ENCODE data around the gene CCL2. TPM values are rescaled to one million over a fixed set of nuclear protein-coding genes. Genes with fewer than 3 reads are reported as not detected.

CCL2 gene
- total RNA-seq, 2 experiments from 2014 or later: 6.9 to 9.4 TPM

- POLR2A ChIA-PET: no interaction called here
- no peaks in the 10 kb centered on the region for H3K36me3 Mint-ChIP-seq
- ATAC-seq (ENCODE audit: low read depth) (no peak), DNase-seq (no peak)
- no peak overlapping the region for H3K27ac Mint-ChIP-seq
- no peaks in the 10 kb centered on the region for H3K9me3 Mint-ChIP-seq
- H3K4me1 Mint-ChIP-seq: no peaks in the 10 kb centered on the region
- peaks cover 9% of the 10 kb centered on the region for H3K27me3 Mint-ChIP-seq
- no peak overlapping the region for H3K4me3 Mint-ChIP-seq
These were observed 8.2 kb upstream of the CCL2 start for GRCh38 chr17:34246881-34247280.

- Mint-ChIP-seq H3K4me1 (no peaks in the 10 kb centered on the region), H3K36me3 (no peaks in the 10 kb centered on the region), H3K4me3 (no peak overlapping the region), H3K9me3 (no peaks in the 10 kb centered on the region), H3K27me3 (peaks cover 13% of the 10 kb centered on the region), H3K27ac (no peak overlapping the region)
- DNase-seq: no peak
- no peak for ATAC-seq (ENCODE audit: low read depth)
- POLR2A ChIA-PET: no interaction called here
These were observed 6.5 kb upstream of the CCL2 start for GRCh38 chr17:34248511-34249024.

- H3K27ac Mint-ChIP-seq: no peak overlapping the region
- POLR2A ChIA-PET: no interaction called here
- no peaks in the 10 kb centered on the region for H3K9me3 Mint-ChIP-seq
- H3K4me3 Mint-ChIP-seq: no peak overlapping the region
- DNase-seq (no peak), ATAC-seq (ENCODE audit: low read depth) (no peak)
- no peaks in the 10 kb centered on the region for H3K4me1 Mint-ChIP-seq
- peaks cover 16% of the 10 kb centered on the region for H3K27me3 Mint-ChIP-seq
- no peaks in the 10 kb centered on the region for H3K36me3 Mint-ChIP-seq
These were observed 6.0 kb upstream of the CCL2 start for GRCh38 chr17:34249061-34249460.

DNA sequence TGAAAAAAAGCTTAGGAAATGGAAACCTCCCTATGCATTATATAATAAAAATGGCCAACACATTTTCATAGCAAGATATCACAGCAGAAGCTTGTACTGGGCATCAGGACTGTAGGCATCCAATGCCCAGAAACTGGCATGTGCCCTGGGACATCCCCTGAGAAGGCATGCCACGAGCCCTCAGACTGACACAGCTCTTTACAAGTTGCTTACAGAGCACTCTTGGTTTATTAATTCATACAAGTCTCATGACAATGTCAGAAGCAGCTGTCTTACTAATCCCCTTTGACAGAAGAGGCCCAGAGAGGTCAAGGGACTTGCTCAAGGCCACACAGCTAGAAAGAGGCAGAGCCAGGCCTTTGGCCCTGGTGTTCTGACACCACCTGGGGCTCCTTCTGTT lies 5.6 kb upstream of the CCL2 start:
- DNase-seq (no peak), ATAC-seq (ENCODE audit: low read depth) (no peak)
- Mint-ChIP-seq H3K36me3 (no peaks in the 10 kb centered on the region), H3K27me3 (peaks cover 17% of the 10 kb centered on the region), H3K9me3 (no peaks in the 10 kb centered on the region), H3K4me1 (no peaks in the 10 kb centered on the region), H3K27ac (no peak overlapping the region), H3K4me3 (no peak overlapping the region)
- POLR2A ChIA-PET: no interaction called here

DNA sequence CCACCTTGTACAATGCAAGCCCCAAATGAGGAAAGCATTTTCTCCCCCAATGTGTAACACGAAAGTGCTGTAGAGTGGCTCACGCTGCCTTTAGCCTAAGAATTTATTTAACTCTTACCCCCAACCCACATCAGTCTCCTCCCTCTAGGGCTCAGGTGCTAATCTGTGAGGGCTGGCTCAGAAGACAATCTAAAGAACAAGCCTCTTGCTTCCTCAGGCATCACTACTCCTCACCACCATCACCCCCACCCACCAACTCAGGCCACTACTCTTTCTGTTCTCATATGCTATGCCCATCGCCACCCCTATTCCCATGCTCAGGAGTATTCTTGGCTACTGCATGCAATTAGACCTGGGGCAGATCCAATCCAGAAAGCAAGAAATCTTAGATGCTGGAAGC lies 3.9 kb upstream of the CCL2 start:
- POLR2A ChIA-PET: no interaction called here
- Mint-ChIP-seq H3K27ac (no peak overlapping the region), H3K9me3 (no peaks in the 10 kb centered on the region), H3K4me3 (no peak overlapping the region), H3K27me3 (peaks cover 21% of the 10 kb centered on the region), H3K4me1 (no peaks in the 10 kb centered on the region), H3K36me3 (no peaks in the 10 kb centered on the region)
- DNase-seq (no peak), ATAC-seq (ENCODE audit: low read depth) (no peak)

DNA sequence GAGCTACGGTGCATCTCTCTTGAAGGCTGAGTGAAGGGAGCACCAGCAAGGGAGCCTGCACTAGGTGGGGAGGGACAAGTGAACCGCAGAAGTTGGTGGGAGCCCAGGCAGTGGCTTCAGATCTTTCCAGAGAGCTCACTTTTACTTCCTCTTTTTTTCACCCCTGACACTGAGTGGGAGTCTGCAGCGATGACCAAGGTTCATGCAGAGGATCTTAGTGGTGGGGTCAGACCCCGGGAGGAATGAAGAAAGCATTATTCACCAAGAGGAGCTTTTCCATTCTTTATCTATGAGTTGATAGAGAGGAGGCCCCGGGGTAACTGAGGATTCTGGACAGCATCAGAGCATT lies 3.0 kb upstream of the CCL2 start:
- H3K4me3 Mint-ChIP-seq: no peak overlapping the region
- H3K9me3 Mint-ChIP-seq: no peaks in the 10 kb centered on the region
- peaks cover 18% of the 10 kb centered on the region for H3K27me3 Mint-ChIP-seq
- H3K36me3 Mint-ChIP-seq: no peaks in the 10 kb centered on the region
- H3K27ac Mint-ChIP-seq: no peak overlapping the region
- H3K4me1 Mint-ChIP-seq: no peaks in the 10 kb centered on the region
- POLR2A ChIA-PET: no interaction called here
- DNase-seq: no peak
- no peak for ATAC-seq (ENCODE audit: low read depth)

DNA sequence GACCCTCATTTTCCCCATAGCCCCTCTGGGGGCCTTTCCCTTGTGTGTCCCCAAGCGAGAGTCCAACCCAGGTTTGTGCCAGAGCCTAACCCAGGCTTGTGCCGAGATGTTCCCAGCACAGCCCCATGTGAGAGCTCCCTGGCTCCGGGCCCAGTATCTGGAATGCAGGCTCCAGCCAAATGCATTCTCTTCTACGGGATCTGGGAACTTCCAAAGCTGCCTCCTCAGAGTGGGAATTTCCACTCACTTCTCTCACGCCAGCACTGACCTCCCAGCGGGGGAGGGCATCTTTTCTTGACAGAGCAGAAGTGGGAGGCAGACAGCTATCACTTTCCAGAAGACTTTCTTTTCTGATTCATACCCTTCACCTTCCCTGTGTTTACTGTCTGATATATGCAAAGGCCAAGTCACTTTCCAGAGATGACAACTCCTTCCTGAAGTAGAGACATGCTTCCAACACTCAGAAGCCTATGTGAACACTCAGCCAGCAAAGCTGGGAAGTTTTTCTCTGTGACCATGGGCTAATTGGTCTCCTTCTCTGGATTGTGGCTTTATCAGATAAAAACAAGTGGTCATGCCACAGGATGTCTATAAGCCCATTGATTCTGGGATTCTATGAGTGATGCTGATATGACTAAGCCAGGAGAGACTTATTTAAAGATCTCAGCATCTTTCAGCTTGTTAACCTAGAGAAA lies 2.5 kb upstream of the CCL2 start:
- ATAC-seq (ENCODE audit: low read depth) (no peak), DNase-seq (no peak)
- Mint-ChIP-seq H3K9me3 (no peaks in the 10 kb centered on the region), H3K4me1 (no peaks in the 10 kb centered on the region), H3K27ac (no peak overlapping the region), H3K36me3 (no peaks in the 10 kb centered on the region), H3K4me3 (no peak overlapping the region), H3K27me3 (peaks cover 21% of the 10 kb centered on the region)
- POLR2A ChIA-PET: no interaction called here

- H3K4me1 Mint-ChIP-seq: no peaks in the 10 kb centered on the region
- POLR2A ChIA-PET: no interaction called here
- H3K27ac Mint-ChIP-seq: no peak overlapping the region
- no peaks in the 10 kb centered on the region for H3K36me3 Mint-ChIP-seq
- H3K9me3 Mint-ChIP-seq: no peaks in the 10 kb centered on the region
- DNase-seq (no peak), ATAC-seq (ENCODE audit: low read depth) (no peak)
- H3K27me3 Mint-ChIP-seq: peaks cover 21% of the 10 kb centered on the region
- no peak overlapping the region for H3K4me3 Mint-ChIP-seq
These were observed 2.0 kb upstream of the CCL2 start for GRCh38 chr17:34253139-34253525.

GRCh38 chr17:34254146-34254545 lies 939 bp upstream of the CCL2 start:
- ATAC-seq (ENCODE audit: low read depth) (no peak), DNase-seq (no peak)
- H3K36me3 Mint-ChIP-seq: no peaks in the 10 kb centered on the region
- no peak overlapping the region for H3K27ac Mint-ChIP-seq
- H3K27me3 Mint-ChIP-seq: peaks cover 20% of the 10 kb centered on the region
- H3K4me1 Mint-ChIP-seq: no peaks in the 10 kb centered on the region
- H3K4me3 Mint-ChIP-seq: no peak overlapping the region
- POLR2A ChIA-PET: no interaction called here
- H3K9me3 Mint-ChIP-seq: no peaks in the 10 kb centered on the region

- no peak overlapping the region for H3K4me3 Mint-ChIP-seq
- no peak for DNase-seq
- H3K36me3 Mint-ChIP-seq: no peaks in the 10 kb centered on the region
- no peak for ATAC-seq (ENCODE audit: low read depth)
- no peaks in the 10 kb centered on the region for H3K9me3 Mint-ChIP-seq
- no peak overlapping the region for H3K27ac Mint-ChIP-seq
- peaks cover 18% of the 10 kb centered on the region for H3K27me3 Mint-ChIP-seq
- POLR2A ChIA-PET: no interaction called here
- peaks cover 2% of the 10 kb centered on the region for H3K4me1 Mint-ChIP-seq
These were observed 272 bp downstream of the CCL2 start for GRCh38 chr17:34255381-34255732.

- no peak overlapping the region for H3K4me3 Mint-ChIP-seq
- no peak overlapping the region for H3K27ac Mint-ChIP-seq
- H3K9me3 Mint-ChIP-seq: no peaks in the 10 kb centered on the region
- ATAC-seq (ENCODE audit: low read depth) (no peak), DNase-seq (no peak)
- peaks cover 2% of the 10 kb centered on the region for H3K4me1 Mint-ChIP-seq
- H3K27me3 Mint-ChIP-seq: peaks cover 18% of the 10 kb centered on the region
- no peaks in the 10 kb centered on the region for H3K36me3 Mint-ChIP-seq
- POLR2A ChIA-PET: no interaction called here
These were observed 756 bp downstream of the CCL2 start for GRCh38 chr17:34255841-34256240.

GRCh38 chr17:34257299-34257985 lies 2.4 kb downstream of the CCL2 start:
- ATAC-seq (ENCODE audit: low read depth) (no peak), DNase-seq (no peak)
- POLR2A ChIA-PET: no interaction called here
- Mint-ChIP-seq H3K27me3 (peaks cover 20% of the 10 kb centered on the region), H3K36me3 (no peaks in the 10 kb centered on the region), H3K4me3 (no peak overlapping the region), H3K4me1 (peaks cover 6% of the 10 kb centered on the region), H3K27ac (no peak overlapping the region), H3K9me3 (no peaks in the 10 kb centered on the region)

DNA sequence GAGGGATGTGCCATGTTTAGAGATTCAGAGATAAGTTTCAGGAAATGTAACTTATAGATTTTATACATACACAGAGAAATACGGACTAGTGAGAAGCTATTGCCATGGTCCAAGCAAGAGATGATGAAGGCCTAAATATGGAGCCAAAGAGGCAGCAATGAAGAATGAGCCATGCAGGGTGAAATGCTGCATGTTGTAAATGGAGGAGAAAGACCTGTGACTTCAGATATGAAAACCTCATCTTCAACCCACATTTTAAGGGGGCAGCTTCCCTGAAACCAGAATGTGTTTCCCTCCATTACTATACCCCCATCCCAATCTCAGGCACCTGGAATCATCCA lies 2.9 kb downstream of the CCL2 start:
- DNase-seq: no peak
- POLR2A ChIA-PET: no interaction called here
- H3K4me3 Mint-ChIP-seq: no peak overlapping the region
- H3K27me3 Mint-ChIP-seq: peaks cover 17% of the 10 kb centered on the region
- ATAC-seq (ENCODE audit: low read depth): no peak
- no peak overlapping the region for H3K27ac Mint-ChIP-seq
- H3K36me3 Mint-ChIP-seq: no peaks in the 10 kb centered on the region
- peaks cover 6% of the 10 kb centered on the region for H3K4me1 Mint-ChIP-seq
- H3K9me3 Mint-ChIP-seq: no peaks in the 10 kb centered on the region

DNA sequence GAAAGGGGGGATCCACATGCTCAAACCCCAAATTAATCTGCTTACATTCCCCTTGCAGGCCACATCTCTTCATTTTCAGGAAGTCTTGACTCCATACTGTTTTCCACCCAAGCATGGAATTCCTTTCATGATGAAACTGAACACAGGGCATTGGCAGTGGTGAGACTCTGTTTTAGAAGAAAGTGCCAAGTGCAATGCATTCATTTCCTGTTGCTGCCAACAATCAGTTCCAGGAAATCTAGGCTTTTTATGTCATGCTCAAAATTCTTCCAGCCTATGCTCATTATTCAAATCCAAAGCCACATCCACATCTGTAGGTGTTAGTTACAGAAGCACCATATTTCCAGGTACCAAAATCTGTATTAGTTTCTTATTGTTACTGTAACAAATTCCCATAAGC lies 4.1 kb downstream of the CCL2 start:
- DNase-seq: no peak
- Mint-ChIP-seq H3K4me3 (no peak overlapping the region), H3K9me3 (no peaks in the 10 kb centered on the region), H3K27ac (no peak overlapping the region), H3K4me1 (peaks cover 6% of the 10 kb centered on the region), H3K36me3 (no peaks in the 10 kb centered on the region), H3K27me3 (peaks cover 11% of the 10 kb centered on the region)
- ATAC-seq (ENCODE audit: low read depth): no peak
- POLR2A ChIA-PET: no interaction called here

Data from activated naive CD8-positive, alpha-beta T cell treated with anti-CD3 and anti-CD28 coated beads, Interleukin-2, amount 10 ng/mL, durations not matched to agents 7 days and 5 days (primary cell).